ENCODE data around the gene SLC25A51.
A peak's percentile ranks its signal among the peaks of the same experiment; 100 is the strongest.
"Not testable (repeated sequence)": the region's sequence is repeated elsewhere in the genome, so short reads cannot be mapped to it uniquely, and the experiment has no call there.

Gene SLC25A51

GRCh38 chr9:37902796-37903646 lies 906 bp downstream of the SLC25A51 start:
- peak in 1 of 5 donors; percentile 19 for DNase-seq

GRCh38 chr9:37902131-37902530 lies 1.8 kb downstream of the SLC25A51 start:
- DNase-seq: no peak

GRCh38 chr9:37899041-37899440 lies 4.9 kb downstream of the SLC25A51 start:
- no peak for DNase-seq

- DNase-seq: no peak
Measured at GRCh38 chr9:37897665-37898064, 6.3 kb downstream of the SLC25A51 start.

- DNase-seq: no peak
Measured at GRCh38 chr9:37892063-37892462, 11.9 kb downstream of the SLC25A51 start.

GRCh38 chr9:37891042-37891441 lies 12.9 kb downstream of the SLC25A51 start:
- DNase-seq: not testable (repeated sequence)

GRCh38 chr9:37889536-37889935 lies 14.4 kb downstream of the SLC25A51 start:
- no peak for DNase-seq

GRCh38 chr9:37887977-37888583 lies 15.8 kb downstream of the SLC25A51 start:
- not testable (repeated sequence) for DNase-seq

GRCh38 chr9:37880916-37881479 lies 22.9 kb downstream of the SLC25A51 start:
- DNase-seq: no peak

- no peak for DNase-seq
Measured at GRCh38 chr9:37876376-37876775, 27.6 kb downstream of the SLC25A51 start.

- DNase-seq: no peak
Measured at GRCh38 chr9:37873955-37874354, 30.0 kb downstream of the SLC25A51 start.

- no peak for DNase-seq
Measured at GRCh38 chr9:37870799-37871176, 33.1 kb downstream of the SLC25A51 start.

GRCh38 chr9:37870081-37870798 lies 33.7 kb downstream of the SLC25A51 start:
- DNase-seq: no peak

GRCh38 chr9:37862530-37862929 lies 41.4 kb downstream of the SLC25A51 start:
- DNase-seq: no peak

- DNase-seq: no peak
Measured at GRCh38 chr9:37859043-37859442, 44.9 kb downstream of the SLC25A51 start.

GRCh38 chr9:37856551-37856950 lies 47.4 kb downstream of the SLC25A51 start:
- no peak for DNase-seq

GRCh38 chr9:37852222-37852621 lies 51.7 kb downstream of the SLC25A51 start:
- no peak for DNase-seq

- no peak for DNase-seq
Measured at GRCh38 chr9:37840560-37841194, 63.2 kb downstream of the SLC25A51 start.

GRCh38 chr9:37839496-37840461 lies 64.1 kb downstream of the SLC25A51 start:
- DNase-seq: no peak

Measured in T-helper 1 cell (primary cell).